HL-60 (cell line): Measurements from ENCODE around the gene IFNAR2.

ENCODE experiments used
- CTCF ChIP-seq: IDR thresholded peaks from one replicate; pipeline ENCODE4 v1.5.1; 2011; ENCODE audit warnings: low read length, control low read depth, inconsistent platforms; ENCODE audit not compliant: insufficient read depth
- GABPA ChIP-seq: IDR thresholded peaks from 2 replicates; pipeline ENCODE4 v1.6.1; 2012; ENCODE audit warnings: low read depth

- TF ChIP-seq CTCF (no peak), GABPA (no peak)
These were observed 21.2 kb upstream of the IFNAR2 start for GRCh38 chr21:33208534-33208933.
